Large intestine (tissue), 1 donor: Measurements from ENCODE around the gene KRT74. TPM values are rescaled to one million over a fixed set of nuclear protein-coding genes. Genes with fewer than 3 reads are reported as not detected.

Experiments
- polyA plus RNA-seq: library from polyadenylated mRNA; unstranded; fragments of 120-200 nt; gene quantifications from one replicate; pipeline ENCODE4 v1.2.1, GENCODE V29; 2013

KRT74 gene
- polyA plus RNA-seq, 1 donor: not detected

Other genes with a start within 250 kb of the KRT74 start
- 0.03 TPM for gene KRT85, start 206.4 kb downstream of the KRT74 start, polyA plus RNA-seq
- not detected for gene KRT84, start 188.2 kb downstream of the KRT74 start, polyA plus RNA-seq
- not detected for gene KRT82, start 167.5 kb downstream of the KRT74 start, polyA plus RNA-seq
- not detected for gene KRT75, start 139.5 kb downstream of the KRT74 start, polyA plus RNA-seq
- gene KRT6B, start 121.7 kb downstream of the KRT74 start, polyA plus RNA-seq: not detected
- gene KRT6C, start 100.0 kb downstream of the KRT74 start, polyA plus RNA-seq: not detected
- gene KRT6A, start 80.6 kb downstream of the KRT74 start, polyA plus RNA-seq: 0.01 TPM
- gene KRT5, start 53.4 kb downstream of the KRT74 start, polyA plus RNA-seq: 1.8 TPM
- gene KRT71, start 20.7 kb downstream of the KRT74 start, polyA plus RNA-seq: 0.04 TPM
- 2.0 TPM for gene KRT72, start 27.6 kb upstream of the KRT74 start, polyA plus RNA-seq
- 0.97 TPM for gene KRT73, start 44.7 kb upstream of the KRT74 start, polyA plus RNA-seq
- gene KRT2, start 78.4 kb upstream of the KRT74 start, polyA plus RNA-seq: 0.54 TPM
- 0.51 TPM for gene KRT1, start 106.6 kb upstream of the KRT74 start, polyA plus RNA-seq
- 0.42 TPM for gene KRT77, start 129.7 kb upstream of the KRT74 start, polyA plus RNA-seq
- gene KRT76, start 203.5 kb upstream of the KRT74 start, polyA plus RNA-seq: not detected
- gene KRT3, start 222.3 kb upstream of the KRT74 start, polyA plus RNA-seq: not detected
- gene KRT4, start 240.3 kb upstream of the KRT74 start, polyA plus RNA-seq: not detected